Amniotic stem cell (primary cell): ENCODE data around the gene LRRC37A2.
"Not testable (repeated sequence)": the region's sequence is repeated elsewhere in the genome, so short reads cannot be mapped to it uniquely, and the experiment has no call there.

ENCODE experiments used
- DNase-seq: peaks from one replicate; lab custom pipeline; 2025; lab: John Stamatoyannopoulos, UW

LRRC37A2 gene

DNA sequence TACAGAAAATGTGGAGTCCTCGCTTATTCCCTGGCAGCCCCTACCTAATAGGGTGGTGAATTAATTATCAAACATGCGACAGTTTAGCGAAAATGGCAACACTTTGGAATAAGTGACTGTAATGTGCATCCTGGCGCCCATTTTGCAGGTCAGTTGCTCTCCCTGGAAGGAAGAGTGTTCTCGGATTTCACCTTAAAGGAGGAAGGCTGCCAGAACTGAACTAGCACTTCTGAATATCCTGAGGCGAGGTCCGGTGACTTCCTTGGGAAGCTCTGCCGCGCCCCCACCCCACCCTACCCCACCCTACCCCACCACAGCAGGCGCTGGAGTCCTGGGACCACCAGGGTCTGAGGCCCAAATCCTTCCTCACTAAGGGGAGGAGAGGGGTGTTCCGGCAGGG, at the start of gene LRRC37A2:
TSS of gene LRRC37A2 (plus strand) at position 301 of the 400 bp plus-strand sequence. CDS start 245 bp downstream, outside the sequence.
- not testable (repeated sequence) for DNase-seq

DNA sequence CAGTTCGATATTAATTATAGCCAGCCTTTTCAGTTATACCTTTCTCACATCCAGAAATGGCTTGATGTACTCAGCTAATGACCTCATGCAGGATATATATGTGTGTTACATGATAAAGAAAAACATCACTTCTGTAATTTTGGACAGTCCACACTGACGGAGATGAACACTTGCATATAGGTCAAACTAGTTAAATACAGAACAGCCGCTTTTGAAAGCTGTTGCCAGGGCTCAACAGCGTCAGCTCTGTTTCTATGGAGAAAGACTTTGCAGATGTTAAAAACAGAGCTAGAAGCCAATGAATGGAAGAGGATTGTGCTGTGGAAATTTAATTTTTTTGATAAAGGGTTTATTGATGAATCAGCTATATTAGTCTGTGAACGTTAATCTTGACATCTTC, 44.6 kb upstream of the LRRC37A2 start:
- DNase-seq = not testable (repeated sequence)

DNA sequence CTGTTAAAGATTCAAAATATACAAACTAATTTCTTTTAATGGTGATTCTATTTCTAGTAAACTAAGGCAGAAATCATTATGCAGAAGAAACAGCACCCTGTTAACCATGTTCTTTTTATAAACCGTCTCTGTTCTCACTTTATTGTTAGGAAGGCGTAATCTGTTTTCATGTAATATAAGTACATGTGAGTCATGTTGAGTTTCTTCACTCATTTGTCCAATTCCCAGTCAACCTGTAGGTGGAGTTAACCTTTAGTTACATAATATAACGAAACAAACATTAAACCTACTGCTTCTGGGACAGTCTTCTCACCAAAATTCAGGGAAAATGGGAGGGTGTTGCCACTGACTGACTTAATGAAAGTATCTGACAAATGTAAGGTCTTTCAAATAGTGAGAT, 37.8 kb upstream of the LRRC37A2 start:
- DNase-seq = not testable (repeated sequence)

DNA sequence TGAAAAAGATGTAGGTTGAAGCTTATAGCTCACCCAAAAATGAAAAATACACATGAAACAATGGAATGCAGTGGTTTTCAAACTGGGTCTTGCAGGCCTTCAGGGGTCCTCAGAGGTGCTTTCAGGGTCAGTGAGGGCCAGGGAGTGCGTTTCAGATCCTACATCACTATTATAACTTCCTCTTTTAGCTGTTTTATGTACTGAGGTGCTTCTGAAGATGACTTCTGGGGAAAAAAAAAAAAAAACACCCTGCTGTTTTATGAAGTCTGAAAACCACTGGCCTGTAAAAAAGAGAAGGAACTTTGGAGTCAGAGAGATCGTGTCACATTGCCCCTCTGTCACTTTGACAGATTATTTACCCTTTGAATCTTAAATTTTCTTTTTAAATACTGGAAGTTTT, 36.7 kb upstream of the LRRC37A2 start:
- not testable (repeated sequence) for DNase-seq

DNA sequence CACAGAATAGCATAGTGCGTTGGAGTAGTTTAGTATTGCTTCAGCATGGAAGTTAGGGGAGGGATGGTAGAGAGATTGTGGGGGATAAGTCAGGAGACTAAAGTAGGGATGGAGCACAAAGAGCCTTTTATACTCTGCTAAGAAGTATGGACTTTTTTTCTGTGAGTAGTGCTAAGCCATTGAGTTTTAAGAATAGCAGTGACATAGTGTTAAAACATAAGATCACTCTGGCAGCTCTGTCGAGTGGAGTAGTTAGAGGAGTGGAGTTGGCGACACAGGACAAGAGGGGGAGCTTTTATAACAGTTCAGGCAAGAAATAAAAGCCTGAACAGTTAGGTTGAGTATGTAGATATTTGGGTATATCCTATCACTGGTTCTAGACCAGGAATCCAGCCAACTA, 33.4 kb upstream of the LRRC37A2 start:
- not testable (repeated sequence) for DNase-seq

DNA sequence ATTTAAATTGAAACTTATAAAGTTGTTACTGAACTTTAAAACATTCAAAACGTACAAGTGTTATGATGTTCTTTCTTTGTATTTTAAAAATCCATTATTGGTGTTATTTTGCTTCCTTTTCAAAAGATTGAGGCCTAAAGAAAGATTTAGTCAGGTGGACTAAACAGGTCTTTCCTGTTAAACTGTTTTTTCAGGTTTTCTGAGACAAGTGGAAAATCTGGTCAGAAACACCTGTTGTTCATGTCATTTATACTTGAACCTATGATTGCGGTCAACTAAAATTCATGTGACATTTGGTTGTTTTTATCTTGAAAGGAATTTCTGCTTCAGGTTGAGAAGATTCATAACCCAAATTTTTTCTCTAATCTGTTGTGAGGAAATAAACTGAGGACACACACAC, 31.0 kb upstream of the LRRC37A2 start:
- not testable (repeated sequence) for DNase-seq

DNA sequence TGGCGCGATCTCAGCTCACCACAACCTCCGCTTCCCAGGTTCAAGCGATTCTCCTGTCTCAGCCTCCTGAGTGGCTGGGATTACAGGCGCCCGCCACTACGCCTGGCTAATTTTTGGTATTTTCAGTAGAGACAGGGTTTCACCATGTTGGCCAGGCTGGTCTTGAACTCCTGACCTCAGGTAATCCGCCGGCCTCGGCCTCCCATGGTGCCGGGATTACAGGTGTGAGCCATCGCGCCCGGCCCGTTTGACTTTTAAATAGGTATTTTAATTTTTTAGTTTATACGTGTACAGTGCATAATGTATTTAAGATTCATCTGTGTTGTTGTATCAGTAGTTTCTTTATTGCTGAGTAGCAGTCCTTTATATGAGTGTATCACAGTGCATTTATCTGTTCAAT, 20.2 kb upstream of the LRRC37A2 start:
- DNase-seq = not testable (repeated sequence)

DNA sequence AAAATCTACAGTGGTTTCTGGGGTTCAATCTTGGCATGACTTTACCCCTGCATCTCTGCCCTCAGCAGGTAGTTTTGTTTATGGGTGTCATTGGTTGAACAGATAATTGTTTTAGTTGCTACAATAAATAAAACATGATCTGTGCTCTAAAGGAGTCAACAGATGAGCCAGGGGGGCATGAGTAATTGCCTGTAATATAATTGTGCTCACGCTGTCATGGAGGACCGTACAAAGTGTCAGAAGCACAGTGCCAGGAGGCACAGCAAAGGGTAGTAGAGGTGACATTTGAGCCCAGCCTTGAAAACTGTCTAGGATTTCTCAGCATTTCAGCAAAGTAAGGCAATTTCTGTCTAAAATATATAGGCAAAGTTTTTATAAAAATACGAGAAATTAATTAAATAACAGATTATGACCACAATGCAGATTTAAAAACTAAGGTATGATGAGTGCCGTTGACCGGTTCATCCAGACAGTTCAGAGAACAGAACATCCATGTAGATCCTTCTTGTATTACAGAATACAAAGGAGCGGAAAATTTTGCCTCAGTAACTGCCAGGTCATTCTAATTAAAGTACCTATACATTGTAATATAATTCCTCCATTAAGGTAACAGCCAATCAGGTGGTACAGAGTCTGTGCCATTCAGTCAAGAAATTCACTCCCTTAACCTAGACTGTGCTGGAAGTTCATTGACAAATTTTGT, 12.7 kb upstream of the LRRC37A2 start:
- DNase-seq = not testable (repeated sequence)

DNA sequence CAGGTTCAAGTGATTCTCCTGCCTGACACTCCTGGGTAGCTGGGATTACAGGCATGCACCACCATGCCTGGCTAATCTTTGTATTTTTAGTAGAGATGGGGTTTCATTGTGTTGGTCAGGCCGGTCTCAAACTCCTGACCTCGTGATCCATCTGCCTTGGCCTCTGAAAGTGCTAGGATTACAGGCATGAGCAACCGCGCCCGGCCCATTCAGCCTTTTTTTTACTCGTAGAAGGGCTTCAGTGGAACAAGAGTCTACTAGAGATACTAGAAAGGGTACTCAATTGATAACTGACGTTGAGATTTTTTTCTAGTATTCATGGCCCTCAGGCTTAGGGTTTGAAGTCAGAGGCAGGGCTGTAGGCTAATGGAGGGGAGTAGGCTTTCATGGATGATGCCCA, 6.4 kb upstream of the LRRC37A2 start:
- not testable (repeated sequence) for DNase-seq

DNA sequence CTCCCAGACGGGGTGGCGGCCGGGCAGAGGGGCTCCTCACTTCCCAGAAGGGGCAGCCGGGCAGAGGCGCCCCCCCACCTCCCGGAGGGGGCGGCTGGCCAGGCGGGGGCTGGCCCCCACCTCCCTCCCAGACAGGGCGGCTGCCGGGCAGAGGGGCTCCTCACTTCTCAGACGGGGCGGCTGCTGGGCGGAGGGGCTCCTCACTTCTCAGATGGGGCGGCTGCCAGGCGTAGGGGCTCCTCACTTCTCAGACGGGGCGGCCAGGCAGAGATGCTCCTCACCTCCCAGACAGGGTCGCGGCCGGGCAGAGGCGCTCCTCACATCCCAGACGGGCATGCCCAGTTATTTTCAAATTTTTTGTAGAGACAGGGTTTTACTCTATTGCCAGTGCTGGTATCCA, 22.4 kb downstream of the LRRC37A2 start:
- not testable (repeated sequence) for DNase-seq

DNA sequence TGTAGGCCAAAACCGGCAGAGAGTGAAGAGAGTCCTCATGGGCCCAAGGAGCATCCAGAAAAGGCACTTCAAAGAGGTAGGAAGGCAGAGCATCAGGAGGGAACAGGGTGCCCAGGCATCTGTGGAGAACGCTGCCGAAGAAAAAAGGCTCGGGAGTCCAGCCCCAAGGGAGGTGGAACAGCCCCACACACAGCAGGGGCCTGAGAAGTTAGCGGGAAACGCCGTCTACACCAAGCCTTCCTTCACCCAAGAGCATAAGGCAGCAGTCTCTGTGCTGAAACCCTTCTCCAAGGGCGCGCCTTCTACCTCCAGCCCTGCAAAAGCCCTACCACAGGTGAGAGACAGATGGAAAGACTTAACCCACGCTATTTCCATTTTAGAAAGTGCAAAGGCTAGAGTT, 36.3 kb downstream of the LRRC37A2 start:
- not testable (repeated sequence) for DNase-seq

DNA sequence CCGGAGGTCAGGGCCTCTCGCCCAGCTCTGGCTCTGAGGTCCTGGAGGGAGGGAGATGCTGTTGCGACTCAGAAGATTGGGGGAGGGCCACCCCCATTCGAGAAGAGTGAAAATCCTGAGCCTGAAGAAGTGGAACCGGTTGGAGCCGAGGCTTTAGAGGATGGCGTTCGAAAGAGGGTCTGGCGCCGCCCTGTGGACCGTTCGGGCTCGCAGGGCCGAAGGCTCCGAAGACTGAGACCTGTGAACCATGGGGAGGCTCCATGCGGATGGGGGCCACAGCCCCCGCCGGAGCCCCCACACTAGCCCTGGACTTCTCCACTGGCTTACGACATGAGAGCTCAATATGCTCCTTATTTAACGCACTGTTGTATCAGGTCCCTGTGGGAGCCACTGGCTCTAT, 46.9 kb downstream of the LRRC37A2 start:
- DNase-seq = not testable (repeated sequence)

DNA sequence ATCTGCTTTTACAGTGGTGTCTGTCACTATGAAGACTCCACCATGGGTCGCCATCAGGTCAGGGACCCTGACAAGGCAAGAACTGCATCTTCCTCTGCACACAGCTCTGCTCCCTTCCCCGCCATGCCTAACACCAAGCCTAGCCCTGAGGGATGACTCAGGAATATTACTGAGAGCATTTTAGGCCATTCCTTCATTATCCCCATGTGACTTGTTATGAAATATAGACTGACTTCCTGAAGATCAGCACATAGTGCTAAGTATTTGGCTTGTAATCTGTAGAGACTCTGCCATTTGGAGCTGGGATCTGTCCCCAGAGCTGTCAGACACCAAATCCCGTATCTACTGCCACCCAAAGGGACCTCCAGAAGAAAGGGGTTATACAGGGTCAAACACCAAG, 47.8 kb downstream of the LRRC37A2 start:
- DNase-seq = not testable (repeated sequence)

DNA sequence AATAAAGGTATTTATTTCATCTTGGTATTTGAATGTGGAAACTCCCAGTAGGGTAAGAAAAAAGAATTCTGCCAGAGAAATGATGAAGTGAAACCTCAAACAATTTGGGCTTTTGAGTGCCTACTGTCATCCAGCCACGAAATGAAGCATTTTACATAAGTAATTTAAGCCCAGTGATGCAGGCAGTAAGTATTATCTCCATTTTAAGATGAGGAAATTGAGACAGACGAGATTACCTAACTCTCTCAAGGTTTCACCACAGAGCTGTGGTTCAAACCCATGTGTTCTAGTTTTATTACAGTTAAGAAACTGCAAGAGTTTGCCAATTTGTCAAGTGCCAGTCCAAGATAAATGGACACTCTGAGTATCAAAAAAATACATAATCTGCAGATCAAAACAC, 54.0 kb downstream of the LRRC37A2 start:
- DNase-seq = not testable (repeated sequence)

DNA sequence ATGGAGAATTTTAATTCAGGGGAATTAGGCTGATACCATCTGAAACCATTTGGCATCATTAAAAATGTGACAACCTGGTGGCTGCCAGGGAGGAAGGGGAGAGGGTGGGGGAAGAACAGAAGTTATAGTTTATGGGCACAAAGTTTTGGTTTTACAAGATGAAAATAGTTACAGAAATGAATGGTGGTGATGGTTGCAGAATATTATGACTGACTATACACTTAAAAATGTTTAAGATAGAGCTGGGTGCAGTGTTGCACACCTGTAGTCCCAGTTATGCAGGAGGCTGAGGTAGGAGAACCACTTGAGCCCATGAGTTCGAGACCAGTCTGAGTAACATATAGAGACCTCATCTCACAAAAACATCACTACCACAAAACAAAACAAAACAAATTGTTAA, 54.7 kb downstream of the LRRC37A2 start:
- not testable (repeated sequence) for DNase-seq

DNA sequence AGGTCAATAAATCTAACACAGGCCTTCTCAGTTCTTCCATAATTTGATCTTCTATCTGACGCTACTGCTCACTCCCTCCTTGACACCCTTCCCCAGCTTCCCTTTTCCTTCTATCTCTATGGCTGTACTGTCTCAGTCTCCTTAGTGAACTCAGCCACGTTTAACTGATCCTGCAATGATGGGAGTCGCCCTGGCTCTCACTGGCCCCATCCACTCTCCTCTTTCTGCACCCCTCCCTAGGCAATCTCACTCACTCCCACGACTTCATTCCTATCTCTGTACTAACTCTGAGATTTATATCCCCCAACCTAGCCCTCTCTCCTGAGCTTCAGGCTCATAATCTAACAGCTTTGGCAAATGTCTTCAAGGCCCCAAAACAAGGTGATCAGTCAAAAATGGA, 59.5 kb downstream of the LRRC37A2 start:
- not testable (repeated sequence) for DNase-seq

DNA sequence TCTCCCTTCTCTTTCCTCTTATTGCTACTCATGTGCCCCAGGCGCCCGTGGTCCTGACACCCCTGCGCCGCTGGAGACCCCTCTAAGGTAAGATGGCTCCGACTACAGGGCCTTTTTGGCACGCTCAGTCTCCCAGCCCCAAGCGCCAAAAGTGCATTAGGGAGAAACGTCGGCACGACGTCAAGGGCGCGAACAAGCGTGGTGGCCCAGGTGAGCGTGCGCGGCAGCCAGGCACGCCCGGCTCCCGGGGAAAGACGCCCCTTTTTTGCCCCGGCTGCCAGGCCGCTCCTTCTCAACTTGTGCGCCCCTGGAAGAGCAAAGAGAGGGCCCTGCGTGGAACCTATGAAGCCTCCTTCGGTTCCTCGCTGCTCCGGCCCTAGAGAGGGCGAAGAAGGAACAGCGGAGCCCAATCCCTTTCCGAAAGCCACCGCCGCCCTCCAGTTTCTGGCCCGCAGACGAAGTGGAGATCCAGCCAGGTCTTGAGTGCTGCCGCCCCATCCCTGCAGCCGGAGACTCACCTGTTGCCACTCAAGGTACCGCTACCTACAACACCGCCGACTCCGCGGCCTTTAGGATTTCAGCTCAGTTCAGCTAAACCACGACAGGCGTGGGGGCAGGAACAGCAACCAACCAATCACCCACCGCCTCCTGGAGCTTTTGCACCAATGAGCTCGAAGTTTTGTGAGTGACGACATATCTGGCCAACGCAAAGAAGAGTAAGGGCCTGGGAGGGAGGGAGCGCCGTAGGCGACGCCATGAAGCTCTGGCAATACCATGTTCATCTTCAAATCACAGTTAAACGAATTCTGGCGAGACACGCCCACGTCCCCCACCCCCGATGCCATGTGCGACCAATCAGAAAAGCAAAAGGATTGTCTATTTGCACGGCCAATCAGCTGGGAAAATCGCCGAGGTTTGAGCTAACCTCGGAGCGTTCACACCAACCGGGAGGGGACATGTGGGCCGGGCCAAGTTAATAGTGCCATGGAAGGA, 67.1 kb downstream of the LRRC37A2 start, which contains the start of gene ARL17A:
TSS of gene ARL17A (minus strand) at position 609 of the 993 bp plus-strand sequence. CDS start 3,369 bp downstream, outside the sequence.
- not testable (repeated sequence) for DNase-seq

DNA sequence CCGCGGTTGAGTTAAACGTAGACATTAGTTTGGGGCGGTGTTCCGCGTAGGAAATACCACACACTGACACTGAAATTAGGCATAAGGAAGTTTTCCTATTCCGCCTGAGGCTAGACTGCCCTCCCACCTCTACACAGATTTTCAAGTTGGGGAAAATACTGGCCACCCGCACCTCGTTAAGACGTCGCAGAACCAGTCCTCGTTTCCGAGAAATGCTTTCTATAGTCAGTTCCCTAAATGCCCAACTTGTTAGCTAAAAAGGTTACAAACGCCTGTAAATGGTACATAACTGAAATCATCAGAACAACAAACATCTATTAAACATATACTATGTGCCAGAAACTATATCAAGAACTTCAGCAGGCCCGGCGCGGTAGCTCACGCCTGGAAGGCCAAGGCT, 67.8 kb downstream of the LRRC37A2 start:
- DNase-seq = not testable (repeated sequence)

DNA sequence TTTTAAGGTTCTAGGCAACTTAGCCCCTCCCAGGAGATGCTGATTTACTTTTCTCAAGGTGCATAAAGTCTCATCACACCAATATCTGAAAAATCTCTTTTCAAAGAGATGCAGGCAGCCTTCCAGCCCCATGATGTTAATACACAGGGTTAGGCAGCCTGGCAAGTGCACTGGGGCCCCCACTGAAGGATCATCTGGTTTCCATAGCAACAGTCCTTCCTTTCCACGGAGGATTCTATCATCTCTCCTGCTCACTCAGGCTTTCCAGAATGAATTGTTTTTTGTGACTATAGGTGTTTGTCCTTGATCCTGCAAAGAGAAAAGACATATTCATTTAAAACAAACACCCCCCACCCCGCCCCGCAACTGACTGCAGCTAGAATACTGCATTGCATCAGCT, 73.2 kb downstream of the LRRC37A2 start:
- not testable (repeated sequence) for DNase-seq

DNA sequence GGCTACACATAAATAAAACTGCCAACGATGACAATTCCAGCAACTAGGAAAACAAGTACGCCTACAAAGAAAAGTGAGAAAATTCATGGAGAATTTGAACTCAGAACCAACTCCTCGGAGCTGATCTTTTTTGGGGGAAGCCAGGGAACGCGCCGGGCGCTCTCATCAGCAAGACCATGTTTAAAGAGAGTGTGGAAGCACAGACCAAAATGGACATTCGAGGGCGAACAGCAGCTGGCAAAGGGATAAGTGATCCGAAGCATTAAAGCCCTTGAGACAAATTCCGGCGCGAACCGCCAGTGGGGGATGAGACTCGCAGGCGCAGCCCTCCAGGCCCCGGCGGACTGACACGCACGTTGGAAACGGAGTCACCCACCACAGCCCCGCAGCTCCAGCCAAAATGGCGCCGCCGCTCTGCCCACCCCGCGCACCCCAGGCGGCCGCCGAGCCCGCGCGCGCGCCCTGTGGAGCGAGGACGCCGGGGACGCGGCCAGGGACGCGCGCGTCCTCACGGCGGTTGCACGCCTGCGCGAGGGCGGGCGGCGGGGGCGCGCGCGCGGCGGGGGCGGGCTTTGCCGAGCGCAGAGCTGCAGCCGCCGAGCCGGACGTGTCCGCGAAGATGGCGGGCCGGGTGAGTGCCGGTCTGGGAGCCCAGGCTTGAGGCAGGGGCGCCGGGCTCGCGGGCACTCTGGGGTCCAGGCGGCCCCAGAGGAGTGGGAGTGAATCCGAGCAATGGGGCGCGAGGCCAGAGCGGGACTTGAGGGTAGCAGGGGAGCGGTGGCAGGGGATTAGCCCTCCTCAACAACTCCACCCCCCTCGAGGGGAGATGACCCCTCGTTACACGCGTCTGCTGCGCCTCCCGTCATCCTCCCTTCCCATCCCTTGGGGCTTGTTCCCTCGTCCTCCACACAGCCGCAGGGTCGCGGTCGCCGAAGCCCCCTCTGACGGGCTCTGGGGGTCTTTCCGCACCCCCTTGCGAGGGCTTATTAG, 78.2 kb downstream of the LRRC37A2 start, which contains the start of gene NSF:
TSS of gene NSF (plus strand) at position 513 of the 990 bp plus-strand sequence. CDS start at position 620, 107 bp downstream.
- not testable (repeated sequence) for DNase-seq

DNA sequence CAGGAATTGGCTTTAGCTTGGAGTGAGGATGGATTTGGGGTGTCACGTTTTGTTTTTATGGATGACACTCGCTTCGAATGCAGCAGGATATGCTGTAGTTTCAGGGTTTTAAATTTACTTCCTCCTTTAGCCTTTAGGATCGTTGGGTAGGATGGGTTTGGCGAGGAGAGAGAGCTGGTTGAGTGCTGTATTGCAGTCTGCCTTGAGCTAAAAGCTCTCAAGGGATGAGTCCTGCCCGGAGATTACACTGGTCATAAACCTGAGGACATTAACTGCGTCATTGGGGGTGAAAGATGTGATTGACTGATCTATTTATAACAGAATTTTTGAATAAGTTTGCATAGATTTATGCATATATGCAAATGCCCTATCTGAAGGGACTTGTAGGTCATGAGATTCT, 79.1 kb downstream of the LRRC37A2 start:
- not testable (repeated sequence) for DNase-seq
